ENCODE measurements around the gene RRN3.
"Not testable (repeated sequence)": the region's sequence is repeated elsewhere in the genome, so short reads cannot be mapped to it uniquely, and the experiment has no call there.

DNA sequence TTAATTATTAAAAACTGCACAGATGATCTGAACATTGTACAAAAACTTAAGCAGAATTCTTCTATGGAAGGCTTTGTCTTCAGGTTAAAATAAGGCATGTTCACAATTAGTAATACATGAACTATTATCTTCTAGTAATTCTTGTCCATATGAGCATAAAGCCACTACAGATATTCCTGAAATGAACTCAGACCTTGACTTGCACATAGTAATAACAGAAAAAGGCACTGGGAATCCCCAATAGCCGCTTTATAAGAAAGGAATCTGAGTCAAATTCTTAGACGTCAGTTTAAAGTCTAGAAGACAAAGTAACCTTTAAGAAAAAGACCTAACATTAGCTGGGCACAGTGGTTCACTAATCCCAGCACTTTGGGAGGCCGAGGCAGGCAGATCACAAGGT lies 11.3 kb downstream of the RRN3 start:
- TF ChIP-seq, protein P1, sequence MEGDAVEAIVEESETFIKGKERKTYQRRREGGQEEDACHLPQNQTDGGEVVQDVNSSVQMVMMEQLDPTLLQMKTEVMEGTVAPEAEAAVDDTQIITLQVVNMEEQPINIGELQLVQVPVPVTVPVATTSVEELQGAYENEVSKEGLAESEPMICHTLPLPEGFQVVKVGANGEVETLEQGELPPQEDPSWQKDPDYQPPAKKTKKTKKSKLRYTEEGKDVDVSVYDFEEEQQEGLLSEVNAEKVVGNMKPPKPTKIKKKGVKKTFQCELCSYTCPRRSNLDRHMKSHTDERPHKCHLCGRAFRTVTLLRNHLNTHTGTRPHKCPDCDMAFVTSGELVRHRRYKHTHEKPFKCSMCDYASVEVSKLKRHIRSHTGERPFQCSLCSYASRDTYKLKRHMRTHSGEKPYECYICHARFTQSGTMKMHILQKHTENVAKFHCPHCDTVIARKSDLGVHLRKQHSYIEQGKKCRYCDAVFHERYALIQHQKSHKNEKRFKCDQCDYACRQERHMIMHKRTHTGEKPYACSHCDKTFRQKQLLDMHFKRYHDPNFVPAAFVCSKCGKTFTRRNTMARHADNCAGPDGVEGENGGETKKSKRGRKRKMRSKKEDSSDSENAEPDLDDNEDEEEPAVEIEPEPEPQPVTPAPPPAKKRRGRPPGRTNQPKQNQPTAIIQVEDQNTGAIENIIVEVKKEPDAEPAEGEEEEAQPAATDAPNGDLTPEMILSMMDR (IDR thresholded peaks at IDR 0.05 in 4 of 5, conservative IDR thresholded peaks at IDR 0.05 in 1 of 5): not testable (repeated sequence)
- not testable (repeated sequence) for TF ChIP-seq POLR2A (IDR thresholded peaks at IDR 0.05)
